Endothelial cell of umbilical vein (primary cell): ENCODE measurements around the gene MPHOSPH8. TPM values are rescaled to one million over a fixed set of nuclear protein-coding genes. Genes with fewer than 3 reads are reported as not detected.

Source experiments
- BruUV-seq: library from RNA; stranded (reverse); fragments of 400-500 nt; replicated peaks from 2 replicates; lab custom pipeline; 2021; lab: Mats Ljungman, UMichigan
- CTCF ChIA-PET: fragments of 300-600, 350-600 bp; sonication (Branson Sonifier 250); formaldehyde crosslinking; loops from one replicate; lab custom pipeline; 2021; ENCODE audit warnings: antibody characterized with exemption, inconsistent platforms; lab: Charles Lee
- POLR2A ChIA-PET: fragments of 300-600, 350-600 bp; sonication (Branson Sonifier 250); formaldehyde crosslinking; loops from one replicate; lab custom pipeline; 2021; ENCODE audit warnings: antibody characterized with exemption, inconsistent platforms; lab: Charles Lee
- DNase-seq: peaks from one replicate; pipeline ENCODE4 v3.0.0-alpha.2; 2011; ENCODE audit warnings: low read depth, low spot score
- FAIRE-seq: peaks from 2 replicates; lab custom pipeline; 2011; peaks lifted over from hg19 to GRCh38; lab: Jason Lieb, UNC
- H2AFZ ChIP-seq: 2 replicates; pipeline ENCODE4 v1.6.0; 2012; ENCODE audit warnings: low read depth, low read length, control low read depth, inconsistent platforms
- H3K27ac ChIP-seq: 2 replicates; pipeline ENCODE4 v1.5.1; 2011; ENCODE audit warnings: low read depth, mild to moderate bottlenecking, control low read depth, low read length, moderate library complexity; ENCODE audit not compliant: insufficient read depth
- H3K27me3 ChIP-seq, 2 experiments: 2 replicates each; pipeline versions ENCODE4 v1.6.0 to v1.6.1; 2011; ENCODE audit warnings: low read length in 2 of 2, mixed read lengths in 1 of 2; ENCODE audit not compliant: control insufficient read depth in 2 of 2, insufficient read depth in 2 of 2
- H3K36me3 ChIP-seq, 2 experiments: 2 replicates in 1 of 2; 3 replicates in 1 of 2; pipeline ENCODE4 v1.5.1; 2011; ENCODE audit warnings: low read length in 2 of 2, mild to moderate bottlenecking in 1 of 2, moderate library complexity in 1 of 2; ENCODE audit not compliant: control insufficient read depth in 2 of 2, insufficient read depth in 2 of 2; ENCODE audit errors: extremely low read depth in 1 of 2
- H3K4me1 ChIP-seq: 3 replicates; pipeline ENCODE4 v1.5.1; 2011; ENCODE audit warnings: mild to moderate bottlenecking, low read length; ENCODE audit not compliant: control insufficient read depth, insufficient read depth; ENCODE audit errors: extremely low read depth
- H3K4me2 ChIP-seq: 2 replicates; pipeline ENCODE4 v1.6.1; 2011; ENCODE audit warnings: low read length, control low read depth, mixed read lengths; ENCODE audit not compliant: insufficient read depth
- H3K4me3 ChIP-seq, 3 experiments: fragments of 200-600 bp in 1 of 3; sonication (generic), shearing (Covaris generic) in 1 of 3; replicated peaks in 1 of 3; 2 replicates each; pipeline ENCODE4 v1.5.1; 2011 to 2016; ENCODE audit warnings: control low read depth in 3 of 3, low read length in 3 of 3, mild to moderate bottlenecking in 2 of 3, inconsistent platforms in 1 of 3, low read depth in 1 of 3, moderate library complexity in 1 of 3; ENCODE audit not compliant: insufficient read depth in 1 of 3
- H3K79me2 ChIP-seq: 2 replicates; pipeline ENCODE4 v1.6.0; 2012; ENCODE audit warnings: low read length, inconsistent platforms; ENCODE audit not compliant: control insufficient read depth, insufficient read depth
- H3K9ac ChIP-seq: replicated peaks from 2 replicates; pipeline ENCODE3; 2011; ENCODE audit warnings: low read length, control low read depth; ENCODE audit not compliant: insufficient read depth; ENCODE audit errors: extremely low read depth
- H3K9me1 ChIP-seq: replicated peaks from 3 replicates; pipeline ENCODE4 v1.6.0; 2011; ENCODE audit warnings: mild to moderate bottlenecking, low read length; ENCODE audit not compliant: control insufficient read depth, insufficient read depth; ENCODE audit errors: extremely low read depth
- H3K9me3 ChIP-seq: replicated peaks from 2 replicates; pipeline ENCODE4 v1.5.1; 2012; ENCODE audit warnings: low read length, inconsistent platforms; ENCODE audit not compliant: control insufficient read depth, insufficient read depth
- H4K20me1 ChIP-seq: replicated peaks from 2 replicates; pipeline ENCODE3; 2011; ENCODE audit warnings: mild to moderate bottlenecking, low read length; ENCODE audit not compliant: control insufficient read depth, insufficient read depth; ENCODE audit errors: extremely low read depth
- CTCF ChIP-seq, 2 donors: IDR thresholded peaks; 1 replicate in 1 of 2; 2 replicates in 1 of 2; pipeline ENCODE4 v1.5.1; 2011; ENCODE audit warnings: low read length in 2 of 2, mild to moderate bottlenecking in 2 of 2, moderate library complexity in 2 of 2, control low read depth in 1 of 2, inconsistent platforms in 1 of 2, low read depth in 1 of 2; ENCODE audit not compliant: insufficient read depth in 1 of 2; ENCODE audit errors: extremely low read depth in 1 of 2
- EZH2 ChIP-seq: IDR thresholded peaks from 2 replicates; pipeline ENCODE4 v1.6.1; 2012; ENCODE audit warnings: borderline replicate concordance, low read depth, mild to moderate bottlenecking, moderate library complexity, low read length, inconsistent platforms; ENCODE audit not compliant: severe bottlenecking
- FOS ChIP-seq: IDR thresholded peaks from 2 replicates; pipeline ENCODE4 v1.6.1; 2011; ENCODE audit warnings: mild to moderate bottlenecking, low read length, moderate library complexity, borderline replicate concordance; ENCODE audit not compliant: insufficient read depth
- GATA2 ChIP-seq: IDR thresholded peaks from 2 replicates; pipeline ENCODE4 v1.7.0; 2011; ENCODE audit warnings: low read depth, mild to moderate bottlenecking, moderate library complexity, mixed read lengths, low read length; ENCODE audit not compliant: insufficient read length, insufficient read depth
- JUN ChIP-seq: IDR thresholded peaks from 2 replicates; pipeline ENCODE4 v1.6.1; 2011; ENCODE audit warnings: borderline replicate concordance, low read depth; ENCODE audit not compliant: insufficient read length, insufficient read depth
- MAX ChIP-seq: IDR thresholded peaks from 2 replicates; pipeline ENCODE4 v1.6.1; 2011; ENCODE audit not compliant: insufficient read depth, insufficient read length
- MYC ChIP-seq: IDR thresholded peaks from one replicate; pipeline ENCODE4 v1.6.1; 2011; ENCODE audit warnings: mild to moderate bottlenecking, low read depth, low read length
- POLR2A ChIP-seq: IDR thresholded peaks from 2 replicates; pipeline ENCODE4 v1.6.1; 2012; ENCODE audit warnings: low read depth, mild to moderate bottlenecking, control low read depth, low read length
- POLR2AphosphoS5 ChIP-seq: IDR thresholded peaks from 2 replicates; pipeline ENCODE4 v1.6.1; 2012; ENCODE audit warnings: low read depth, mild to moderate bottlenecking, control low read depth, low read length, moderate library complexity; ENCODE audit not compliant: insufficient read depth
- dilution Hi-C: fragments of 300-500 bp; cut with MboI; formaldehyde crosslinking; loops from one replicate; pipeline ENCODE4 v1.15.0; 2019; ENCODE audit warnings: low sequenced_read_pairs; ENCODE audit not compliant: extremely low pct_ligation_motif_present
- intact Hi-C: fragments of 100-400 bp; cut with micrococcal nuclease; formaldehyde crosslinking; loops from one replicate; pipeline ENCODE4 v1.10.0; 2022
- polyA plus RNA-seq, 4 experiments: library from polyadenylated mRNA; depleted of rRNA in 3 of 4; stranded (reverse) in 3 of 4; unstranded in 1 of 4; fragments of >200 nt; gene quantifications; 2 replicates each; pipeline versions ENCODE4 v1.2.1 to v1.2.3, GENCODE V29; 2011 to 2012; ENCODE audit warnings: missing spikeins in 1 of 4
- total RNA-seq: library from RNA; stranded (reverse); gene quantifications from 2 replicates; pipeline ENCODE4 v1.2.3, GENCODE V29; 2021

Gene MPHOSPH8
- total and polyA plus RNA-seq, 2 donors (not counting 3 experiments of a cell fraction or from before 2014, with no cell fraction given) = 16.2 to 31.5 TPM

- Histone ChIP-seq H2AFZ (no peak overlapping the region), H3K4me3 (no peak overlapping the region), H3K36me3 (peaks cover 14 to 16% of the 10 kb centered on the region in 2 experiments), H3K79me2 (peaks cover 3% of the 10 kb centered on the region), H3K4me2 (no peak overlapping the region), H3K4me1 (no peaks in the 10 kb centered on the region), H3K9me3 (no peaks in the 10 kb centered on the region), H3K9ac (no peak overlapping the region), H3K27ac (no peak overlapping the region), H3K27me3 (no peaks in the 10 kb centered on the region), H4K20me1 (no peaks in the 10 kb centered on the region), H3K9me1 (no peaks in the 10 kb centered on the region)
- POLR2A ChIA-PET = no interaction called here
- BruUV-seq = no TSS peak
- FAIRE-seq = no peak
- dilution Hi-C loops (no loop called here), intact Hi-C loops (loop anchor here (10.0 kb wide), 1 partner anchor 115 kb away; the partner anchor contains the start of gene PSPC1)
- DNase-seq = no peak
- TF ChIP-seq FOS = no peak
- no peak for TF ChIP-seq MAX
- TF ChIP-seq POLR2A = no peak
- no peak for TF ChIP-seq POLR2AphosphoS5
- no peak for TF ChIP-seq EZH2
- TF ChIP-seq JUN = no peak
- no peak for TF ChIP-seq CTCF (IDR thresholded peaks at IDR 0.05; ENCODE audit: extremely low read depth in 1 of 2, insufficient read depth in 1 of 2, low read depth in 1 of 2, low read length in 2 of 2)
- no peak for TF ChIP-seq MYC
- TF ChIP-seq GATA2 = no peak
- CTCF ChIA-PET = no interaction called here
Observed at GRCh38 chr13:19670147-19670546, 36.7 kb downstream of the MPHOSPH8 start.
